Astrocyte (in vitro differentiated cells and primary cell): ENCODE results near the gene IMPDH1.

Source experiments
- CTCF ChIP-seq: IDR thresholded peaks from 2 replicates; pipeline ENCODE4 v1.5.1; 2011; ENCODE audit warnings: low read depth, mild to moderate bottlenecking, inconsistent platforms, low read length, moderate library complexity; ENCODE audit not compliant: insufficient read depth
- EZH2 ChIP-seq: IDR thresholded peaks from 2 replicates; pipeline ENCODE4 v1.6.1; 2012; ENCODE audit warnings: mild to moderate bottlenecking, low read length, inconsistent platforms; ENCODE audit not compliant: insufficient read depth

- TF ChIP-seq CTCF (no peak), EZH2 (no peak)
Measured at GRCh38 chr7:128363261-128363721, 46.5 kb downstream of the IMPDH1 start.
